Non-pigmented ciliary epithelial cell (primary cell): ENCODE results near the gene SYTL5.

Source experiments
- DNase-seq: peaks from one replicate; pipeline ENCODE4 v3.0.0-alpha.2; 2010; ENCODE audit warnings: low read depth

Gene SYTL5

GRCh38 chrX:38089173-38089982 is 83.0 kb downstream of the SYTL5 start:
- DNase-seq = no peak

GRCh38 chrX:38095971-38096529 is 89.7 kb downstream of the SYTL5 start:
- no peak for DNase-seq

DNA sequence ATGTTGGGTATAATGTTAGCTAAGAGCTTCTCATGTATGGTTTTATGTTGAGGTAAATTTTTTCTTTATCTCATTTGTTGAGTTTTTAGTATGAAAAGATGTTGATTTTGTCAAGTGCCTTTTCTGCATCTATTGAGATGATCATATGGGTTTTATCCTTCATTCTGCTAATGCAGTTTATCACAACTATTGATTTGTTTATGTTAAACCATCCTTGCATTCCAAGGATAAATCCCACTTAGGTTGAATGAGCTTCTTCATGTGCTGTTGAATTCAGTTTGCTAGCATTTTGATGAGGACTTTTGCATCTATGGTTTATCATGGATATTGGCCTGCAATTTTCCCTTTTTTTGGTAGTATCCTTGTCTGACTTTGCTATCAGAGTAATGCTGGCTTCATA is 93.3 kb downstream of the SYTL5 start:
- no peak for DNase-seq

GRCh38 chrX:38102240-38102639 is 95.9 kb downstream of the SYTL5 start:
- no peak for DNase-seq

DNA sequence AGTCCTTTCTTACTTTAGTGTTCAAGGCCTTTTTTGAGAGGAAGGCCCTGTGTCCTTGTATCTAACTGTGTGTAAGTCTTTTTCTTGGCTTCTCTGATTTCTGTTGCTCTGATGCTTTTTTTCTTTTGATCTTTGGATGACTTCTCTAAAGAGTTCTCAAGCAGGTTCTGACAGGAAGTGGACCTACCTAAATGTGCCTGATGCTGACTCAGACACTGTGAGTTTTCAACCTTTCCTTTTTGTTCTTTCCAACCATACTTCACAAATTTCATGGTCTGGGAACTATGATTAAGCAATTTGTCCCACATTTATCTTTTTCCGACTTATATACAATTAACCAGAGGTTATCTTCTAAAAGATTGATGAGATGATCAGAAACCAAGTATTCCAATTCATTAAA is 96.5 kb downstream of the SYTL5 start:
- DNase-seq = no peak

DNA sequence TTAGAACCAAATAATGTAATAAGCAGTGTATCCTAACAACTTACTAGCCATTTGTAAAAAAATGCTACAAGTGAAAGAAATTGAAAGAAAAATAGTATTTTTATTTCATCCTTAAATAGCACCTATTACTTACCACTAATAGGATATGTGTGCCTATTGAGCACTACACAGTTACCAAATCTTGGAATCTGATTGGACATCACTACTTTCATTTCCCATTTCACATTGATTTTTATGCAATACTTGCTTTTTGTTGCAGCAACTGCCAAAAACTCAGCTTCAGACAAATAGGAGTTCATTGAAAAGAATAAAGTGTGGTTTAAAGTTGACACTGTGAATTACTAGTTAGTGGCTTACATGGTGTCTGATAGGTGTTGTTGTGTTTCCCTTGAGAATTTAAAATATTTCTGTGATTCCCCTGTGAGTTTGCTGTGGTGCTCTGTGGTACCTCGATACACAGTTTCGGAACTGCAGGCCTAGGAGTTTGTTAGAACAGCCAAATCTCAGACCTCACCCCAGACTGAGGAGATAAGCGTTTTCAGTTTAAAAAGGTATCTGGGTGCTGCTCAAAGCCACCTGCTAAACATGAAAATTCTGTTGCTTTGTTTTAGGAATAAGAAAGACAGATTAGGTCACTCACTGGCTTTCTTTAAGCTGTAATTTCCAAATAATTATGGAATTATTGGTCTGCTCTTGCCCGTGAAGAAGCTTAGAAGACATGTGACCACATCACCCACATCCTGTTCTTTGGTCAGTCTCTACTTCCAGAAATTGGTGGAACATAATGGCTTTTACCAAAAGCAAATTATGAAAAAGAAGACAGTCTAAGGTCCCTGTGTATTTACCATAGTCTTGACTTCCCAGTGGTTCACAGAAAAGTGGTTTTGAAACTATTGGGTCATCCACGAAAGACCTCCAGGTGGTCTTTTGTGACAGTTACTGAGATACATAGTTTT is 97.8 kb downstream of the SYTL5 start:
- DNase-seq = no peak

DNA sequence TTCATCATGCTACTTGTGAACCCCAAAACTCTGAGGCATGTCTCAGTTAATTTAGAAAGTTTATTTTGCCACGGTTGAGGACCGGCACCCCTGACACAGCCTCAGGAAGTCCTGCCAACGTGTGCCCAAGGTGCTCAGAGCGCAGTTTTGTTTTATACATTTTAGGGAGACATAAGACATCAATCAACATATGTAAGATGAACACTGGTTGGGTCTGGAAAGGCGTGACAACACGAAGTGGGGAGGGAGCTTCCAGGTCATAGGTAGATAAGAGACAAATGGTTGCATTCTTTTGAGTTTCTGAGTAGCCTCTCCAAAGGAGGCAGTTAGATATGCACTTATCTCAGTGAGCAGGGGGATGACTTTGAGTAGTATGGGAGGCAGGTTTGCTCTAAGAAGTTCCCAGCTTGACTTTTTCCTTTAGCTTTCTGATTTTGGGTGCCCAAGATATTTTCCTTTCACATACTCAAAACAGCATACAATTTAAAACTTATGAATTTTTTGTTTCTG is 98.9 kb downstream of the SYTL5 start:
- no peak for DNase-seq

DNA sequence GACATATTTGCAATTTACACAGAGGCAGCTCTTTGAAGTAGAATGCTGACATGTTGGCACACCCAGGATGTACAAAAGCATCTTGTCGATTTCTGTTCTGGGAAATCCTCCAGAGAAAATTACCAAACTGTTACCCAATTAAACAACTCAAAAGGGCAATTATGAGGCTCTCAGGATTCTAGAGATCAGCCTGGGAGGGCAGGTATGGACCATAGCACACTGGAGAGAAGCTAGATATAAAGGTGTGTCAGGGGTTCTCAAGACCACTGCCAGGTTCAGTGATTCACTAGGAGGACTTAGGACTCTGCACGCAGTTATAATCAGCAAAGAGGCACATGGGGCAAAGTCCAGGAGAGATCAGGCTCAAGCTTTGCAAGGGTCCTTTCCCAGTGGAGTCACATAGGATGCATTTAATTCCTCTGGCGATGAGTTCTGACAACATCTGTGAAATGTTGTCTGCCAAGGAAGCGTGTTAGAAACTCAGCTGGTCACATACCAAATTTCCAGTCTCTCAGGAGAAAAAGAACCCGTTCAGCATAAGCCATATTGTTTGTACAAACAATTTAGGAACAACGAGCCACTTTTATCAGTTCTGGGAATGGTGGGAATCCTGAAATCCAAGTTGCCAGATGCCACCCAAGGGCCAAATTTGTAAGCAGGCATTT is 100.8 kb downstream of the SYTL5 start:
- DNase-seq = no peak

GRCh38 chrX:38108364-38108763 is 102.0 kb downstream of the SYTL5 start:
- DNase-seq = no peak

GRCh38 chrX:38109042-38109898 is 102.9 kb downstream of the SYTL5 start:
- DNase-seq = no peak

DNA sequence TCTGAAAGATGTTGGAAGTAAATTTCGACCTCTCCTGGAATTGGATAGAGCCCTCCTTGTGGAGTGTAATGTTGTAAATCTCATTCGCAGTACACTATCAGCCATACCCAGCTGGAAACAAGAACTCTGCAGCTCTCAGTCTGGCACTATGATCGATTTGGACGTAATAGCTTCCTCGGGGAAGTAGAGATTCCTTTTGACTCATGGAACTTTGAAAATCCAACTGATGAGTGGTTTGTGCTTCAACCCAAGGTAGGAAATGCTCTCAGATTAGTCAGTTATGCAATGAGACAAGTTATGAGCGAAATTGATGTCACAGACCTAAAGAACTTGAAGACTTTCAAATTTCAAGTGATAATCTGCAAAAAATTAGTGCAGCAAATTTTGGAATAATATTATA is 103.9 kb downstream of the SYTL5 start:
- DNase-seq = no peak

DNA sequence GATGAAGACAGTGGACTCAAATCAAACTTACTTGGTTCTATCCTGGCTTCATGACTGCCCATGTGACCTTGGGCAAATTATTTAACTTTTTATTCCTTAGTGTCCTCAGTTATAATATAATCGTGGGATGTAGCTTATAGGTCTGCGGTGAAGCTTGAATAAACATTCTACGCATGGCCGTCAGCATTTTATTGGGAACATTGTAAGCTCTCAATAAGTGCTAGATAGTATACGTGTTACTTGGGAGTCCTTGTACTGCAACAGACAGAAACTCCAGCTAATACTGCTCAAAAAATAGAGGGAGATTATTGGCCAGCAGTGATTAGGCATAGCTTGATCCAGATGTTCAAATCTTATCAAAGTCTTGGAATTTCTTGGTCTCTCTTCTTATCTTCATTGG is 104.8 kb downstream of the SYTL5 start:
- no peak for DNase-seq

DNA sequence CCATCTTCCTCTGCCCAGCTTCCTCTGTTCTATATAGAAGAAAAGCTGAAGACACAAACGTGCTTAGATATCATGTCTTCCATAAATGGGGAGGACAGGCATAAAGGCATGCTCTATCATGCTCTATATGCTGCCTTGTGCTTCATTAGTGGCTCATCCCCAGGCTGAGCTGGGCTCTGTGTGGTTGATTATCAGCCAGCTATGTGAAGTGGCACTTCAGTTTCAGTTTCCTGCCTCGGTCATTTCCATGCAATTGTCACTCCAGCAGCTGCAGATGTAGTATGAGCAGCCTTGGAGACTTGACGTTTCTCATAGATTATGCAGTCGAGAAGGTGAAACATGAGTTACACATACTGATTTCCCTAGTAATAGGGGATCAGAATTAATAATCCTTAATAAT is 106.2 kb downstream of the SYTL5 start:
- DNase-seq = no peak

GRCh38 chrX:38116706-38117105 is 110.4 kb downstream of the SYTL5 start:
- DNase-seq = no peak

DNA sequence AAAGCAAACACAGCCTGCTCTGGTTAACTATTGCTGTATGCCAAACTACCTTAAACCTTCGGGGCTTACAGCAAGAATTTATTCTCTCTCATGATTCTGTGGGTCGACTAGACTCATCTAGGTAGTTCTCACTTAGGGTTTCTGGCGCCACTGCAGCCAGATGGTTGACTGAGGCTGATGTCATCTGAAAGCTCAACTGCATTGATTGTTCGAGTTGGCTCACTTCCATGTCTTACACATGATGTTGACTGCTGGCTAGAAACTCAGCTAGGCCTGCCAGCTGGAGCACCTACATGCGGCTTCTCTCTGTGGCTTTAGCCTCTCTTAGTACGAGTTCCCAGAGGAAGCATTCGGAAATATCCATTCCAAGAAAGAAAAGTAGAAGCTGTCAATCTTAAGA is 111.1 kb downstream of the SYTL5 start:
- no peak for DNase-seq

DNA sequence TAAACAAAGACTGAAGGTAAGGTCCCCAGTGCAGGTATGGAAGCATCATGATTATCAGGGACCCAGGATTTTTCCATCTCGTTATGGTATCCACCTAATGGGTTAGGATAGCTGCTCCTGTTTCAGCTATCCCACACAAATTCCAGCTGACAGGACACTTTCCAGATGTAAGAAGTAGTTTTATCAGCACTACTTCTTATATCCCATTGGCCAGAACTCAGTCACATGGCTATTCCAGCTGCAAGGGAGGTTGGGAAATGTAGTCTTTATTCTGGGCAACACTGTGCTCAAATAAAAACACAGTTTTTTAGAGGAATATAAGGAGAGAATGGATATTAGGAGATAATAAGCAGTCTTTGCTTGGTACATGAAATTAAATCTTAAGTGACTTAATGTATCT is 117.6 kb downstream of the SYTL5 start:
- no peak for DNase-seq

GRCh38 chrX:38126179-38126578 is 119.8 kb downstream of the SYTL5 start:
- no peak for DNase-seq

- no peak for DNase-seq
These were observed 121.6 kb downstream of the SYTL5 start for GRCh38 chrX:38127961-38128360.

DNA sequence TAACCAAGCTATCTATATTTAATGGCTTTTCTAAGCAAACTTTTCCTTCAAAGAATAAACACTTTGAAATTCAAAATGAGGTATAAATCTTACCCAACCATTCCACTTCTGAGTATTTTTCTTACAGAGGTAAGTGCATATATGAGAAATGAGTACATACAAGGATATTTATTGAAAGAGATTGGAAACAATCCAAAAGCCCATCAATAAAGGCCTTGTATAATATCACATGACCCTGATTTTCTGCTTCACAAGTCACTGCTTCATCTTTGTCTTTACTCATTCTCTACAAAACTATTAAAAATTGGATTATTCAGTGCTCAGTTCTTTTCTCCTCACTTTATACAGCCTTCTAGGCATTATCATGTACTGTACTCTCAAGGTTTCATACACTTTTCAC is 123.0 kb downstream of the SYTL5 start:
- DNase-seq = no peak

- no peak for DNase-seq
These were observed 132.0 kb downstream of the SYTL5 start for GRCh38 chrX:38138157-38138891.
